Parathyroid adenoma (tissue), 2 donors: Measurements from ENCODE around the gene SLC7A1.

Experiments
- H2AFZ ChIP-seq: fragments of 300-600 bp; sonication (generic); one replicate; pipeline ENCODE4 v1.7.0; 2017; ENCODE audit warnings: antibody characterized with exemption, mild to moderate bottlenecking
- H3K27ac ChIP-seq: fragments of 300-600 bp; sonication (generic); one replicate; pipeline ENCODE4 v1.7.0; 2017
- H3K27me3 ChIP-seq: fragments of 300-600 bp; sonication (generic); one replicate; pipeline ENCODE4 v1.7.0; 2017; ENCODE audit warnings: low read length; ENCODE audit not compliant: control insufficient read depth, insufficient read depth
- H3K36me3 ChIP-seq: fragments of 300-600 bp; sonication (generic); one replicate; pipeline ENCODE4 v1.7.0; 2017; ENCODE audit warnings: low read length; ENCODE audit not compliant: control insufficient read depth, insufficient read depth
- H3K4me1 ChIP-seq: fragments of 300-600 bp; sonication (generic); one replicate; pipeline ENCODE4 v1.7.0; 2017; ENCODE audit warnings: control low read depth
- H3K4me2 ChIP-seq: fragments of 300-600 bp; sonication (generic); one replicate; pipeline ENCODE4 v1.7.0; 2017; ENCODE audit warnings: low read length
- H3K4me3 ChIP-seq: fragments of 300-600 bp; sonication (generic); one replicate; pipeline ENCODE4 v1.7.0; 2017; ENCODE audit warnings: low read depth, low read length
- H3K79me2 ChIP-seq: fragments of 300-600 bp; sonication (generic); one replicate; pipeline ENCODE4 v1.7.0; 2017; ENCODE audit warnings: control low read depth
- H3K9ac ChIP-seq: fragments of 300-600 bp; sonication (generic); one replicate; pipeline ENCODE4 v1.7.0; 2017; ENCODE audit warnings: mild to moderate bottlenecking
- H3K9me3 ChIP-seq: fragments of 300-600 bp; sonication (generic); one replicate; pipeline ENCODE4 v1.7.0; 2017; ENCODE audit warnings: low read length; ENCODE audit not compliant: control insufficient read depth
- CTCF ChIP-seq: fragments of 300-600 bp; sonication (generic); IDR thresholded peaks from one replicate; pipeline ENCODE4 v1.7.0; 2017; ENCODE audit warnings: antibody characterized with exemption, mild to moderate bottlenecking
- donor health status: primary hyperparathyroidism.

Gene SLC7A1

GRCh38 chr13:29576581-29576980 is 18.9 kb downstream of the SLC7A1 start:
- Histone ChIP-seq H3K27me3 (no peaks in the 10 kb centered on the region), H3K36me3 (no peaks in the 10 kb centered on the region), H3K9me3 (no peaks in the 10 kb centered on the region), H3K79me2 (no peaks in the 10 kb centered on the region), H3K4me2 (no peak overlapping the region), H3K9ac (no peak overlapping the region), H3K27ac (no peak overlapping the region), H3K4me3 (no peak overlapping the region), H3K4me1 (no peaks in the 10 kb centered on the region), H2AFZ (no peak overlapping the region)
- TF ChIP-seq CTCF, result no peak

- Histone ChIP-seq H3K9me3 (no peaks in the 10 kb centered on the region), H3K79me2 (no peaks in the 10 kb centered on the region), H3K27ac (no peak overlapping the region), H3K4me3 (no peak overlapping the region), H3K4me1 (no peaks in the 10 kb centered on the region), H3K4me2 (no peak overlapping the region), H3K27me3 (no peaks in the 10 kb centered on the region), H3K9ac (no peak overlapping the region), H2AFZ (no peak overlapping the region), H3K36me3 (no peaks in the 10 kb centered on the region)
- TF ChIP-seq CTCF, result no peak
These were observed 20.4 kb downstream of the SLC7A1 start for GRCh38 chr13:29575098-29575497.

- Histone ChIP-seq H3K9ac (no peak overlapping the region), H3K4me1 (no peaks in the 10 kb centered on the region), H3K9me3 (no peaks in the 10 kb centered on the region), H3K4me3 (no peak overlapping the region), H3K4me2 (no peak overlapping the region), H3K79me2 (no peaks in the 10 kb centered on the region), H3K27ac (no peak overlapping the region), H3K27me3 (no peaks in the 10 kb centered on the region), H2AFZ (no peak overlapping the region), H3K36me3 (no peaks in the 10 kb centered on the region)
- TF ChIP-seq CTCF, result no peak
These were observed 22.3 kb downstream of the SLC7A1 start for GRCh38 chr13:29573190-29573589.

GRCh38 chr13:29572575-29572974 is 22.9 kb downstream of the SLC7A1 start:
- Histone ChIP-seq H2AFZ (no peak overlapping the region), H3K4me1 (no peaks in the 10 kb centered on the region), H3K79me2 (no peaks in the 10 kb centered on the region), H3K4me3 (no peak overlapping the region), H3K4me2 (no peak overlapping the region), H3K27me3 (no peaks in the 10 kb centered on the region), H3K9me3 (no peaks in the 10 kb centered on the region), H3K9ac (no peak overlapping the region), H3K36me3 (no peaks in the 10 kb centered on the region), H3K27ac (no peak overlapping the region)
- no peak for TF ChIP-seq CTCF

- Histone ChIP-seq H3K27ac (no peak overlapping the region), H3K9ac (no peak overlapping the region), H3K36me3 (no peaks in the 10 kb centered on the region), H3K27me3 (no peaks in the 10 kb centered on the region), H3K79me2 (no peaks in the 10 kb centered on the region), H3K4me2 (no peak overlapping the region), H2AFZ (no peak overlapping the region), H3K4me3 (no peak overlapping the region), H3K4me1 (no peaks in the 10 kb centered on the region), H3K9me3 (no peaks in the 10 kb centered on the region)
- no peak for TF ChIP-seq CTCF
These were observed 23.5 kb downstream of the SLC7A1 start for GRCh38 chr13:29571876-29572570.
